ENCODE results near the gene ARPP19.

Gene ARPP19

DNA sequence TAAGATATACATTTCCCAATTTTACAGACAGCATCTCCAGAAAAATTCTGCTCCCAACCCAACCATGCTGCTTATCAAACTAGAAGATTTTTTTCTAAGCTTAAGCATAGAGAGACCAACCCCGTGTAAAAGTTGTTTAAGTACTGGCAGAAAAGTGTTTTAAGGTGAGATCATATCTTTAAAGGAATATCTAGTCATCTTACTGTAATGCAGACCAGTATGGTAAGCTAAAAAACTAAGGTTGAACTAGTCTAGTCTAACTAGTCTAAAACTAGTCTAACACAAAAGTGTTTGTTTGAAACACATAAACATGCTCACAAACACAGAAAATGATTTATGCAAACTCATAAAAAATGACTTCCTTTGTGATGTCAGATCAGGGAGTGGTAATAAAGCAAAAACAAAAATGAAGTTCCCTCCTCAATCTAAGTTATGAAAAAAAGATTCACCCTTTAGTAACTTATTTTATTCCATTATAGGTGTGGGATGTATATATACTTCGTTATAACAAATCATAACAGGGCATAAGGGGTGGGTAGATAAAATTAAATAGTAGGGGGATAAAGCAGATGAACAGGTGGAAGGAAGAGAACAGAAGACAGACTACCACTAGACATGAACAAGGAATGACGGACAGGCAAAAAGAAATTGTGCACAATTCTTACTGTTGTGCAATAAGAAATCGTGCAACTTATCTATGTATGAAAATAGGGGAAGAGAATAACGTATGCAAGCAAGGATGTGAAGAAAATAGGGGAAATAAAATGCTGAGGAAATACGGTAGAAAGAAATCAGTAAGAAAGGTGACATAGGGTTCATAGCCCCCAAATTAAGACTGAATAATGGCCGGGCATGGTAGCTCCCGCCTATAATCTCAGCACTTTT lies 50.1 kb downstream of the ARPP19 start:
- TF ChIP-seq, protein P1, sequence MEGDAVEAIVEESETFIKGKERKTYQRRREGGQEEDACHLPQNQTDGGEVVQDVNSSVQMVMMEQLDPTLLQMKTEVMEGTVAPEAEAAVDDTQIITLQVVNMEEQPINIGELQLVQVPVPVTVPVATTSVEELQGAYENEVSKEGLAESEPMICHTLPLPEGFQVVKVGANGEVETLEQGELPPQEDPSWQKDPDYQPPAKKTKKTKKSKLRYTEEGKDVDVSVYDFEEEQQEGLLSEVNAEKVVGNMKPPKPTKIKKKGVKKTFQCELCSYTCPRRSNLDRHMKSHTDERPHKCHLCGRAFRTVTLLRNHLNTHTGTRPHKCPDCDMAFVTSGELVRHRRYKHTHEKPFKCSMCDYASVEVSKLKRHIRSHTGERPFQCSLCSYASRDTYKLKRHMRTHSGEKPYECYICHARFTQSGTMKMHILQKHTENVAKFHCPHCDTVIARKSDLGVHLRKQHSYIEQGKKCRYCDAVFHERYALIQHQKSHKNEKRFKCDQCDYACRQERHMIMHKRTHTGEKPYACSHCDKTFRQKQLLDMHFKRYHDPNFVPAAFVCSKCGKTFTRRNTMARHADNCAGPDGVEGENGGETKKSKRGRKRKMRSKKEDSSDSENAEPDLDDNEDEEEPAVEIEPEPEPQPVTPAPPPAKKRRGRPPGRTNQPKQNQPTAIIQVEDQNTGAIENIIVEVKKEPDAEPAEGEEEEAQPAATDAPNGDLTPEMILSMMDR (IDR thresholded peaks at IDR 0.05; ENCODE audit: low read depth, low read length, poor library complexity, severe bottlenecking): no peak
- no peak for TF ChIP-seq EZH2phosphoT487 (IDR thresholded peaks at IDR 0.05; ENCODE audit: borderline replicate concordance, low read length)
- Histone ChIP-seq H3K9me3 (ENCODE audit: control insufficient read depth, insufficient read depth, low read length) (no peaks in the 10 kb centered on the region), H3F3A (ENCODE audit: control insufficient read depth, insufficient read depth) (no peaks in the 10 kb centered on the region), H3K9me2 (replicated peaks; ENCODE audit: control insufficient read depth, low read length) (no peaks in the 10 kb centered on the region), H3K4me1 (ENCODE audit: control insufficient read depth, low read length) (peaks cover 10% of the 10 kb centered on the region), H3K27ac (ENCODE audit: low read depth, low read length) (no peak overlapping the region), H3K27me3 (ENCODE audit: control insufficient read depth, low read length) (no peaks in the 10 kb centered on the region), H4K20me1 (ENCODE audit: control insufficient read depth, insufficient read depth, low read depth, low read length) (peaks cover 4% of the 10 kb centered on the region; the same call in 1 of the 2 replicates), H3K4me2 (ENCODE audit: low read length) (no peak overlapping the region; the same call in 1 of the 2 replicates), H3K79me2 (ENCODE audit: control insufficient read depth, low read length) (peaks cover 79% of the 10 kb centered on the region), H3K36me3 (ENCODE audit: control insufficient read depth, low read length) (no peaks in the 10 kb centered on the region), H3K4me3 (ENCODE audit: low read length) (no peak overlapping the region)

- no peaks in the 10 kb centered on the region for H3K36me3 ChIP-seq (ENCODE audit: control insufficient read depth, low read length)
- H3K9me3 ChIP-seq (ENCODE audit: control insufficient read depth, insufficient read depth, low read length): no peaks in the 10 kb centered on the region
- H3K27me3 ChIP-seq (ENCODE audit: control insufficient read depth, low read length): no peaks in the 10 kb centered on the region
- H4K20me1 ChIP-seq (ENCODE audit: control insufficient read depth, insufficient read depth, low read depth, low read length): peaks cover 4% of the 10 kb centered on the region; the same call in 1 of the 2 replicates
- peaks cover 10% of the 10 kb centered on the region for H3K4me1 ChIP-seq (ENCODE audit: control insufficient read depth, low read length)
- H3K4me2 ChIP-seq (ENCODE audit: low read length): no peak overlapping the region
- no peak for TF ChIP-seq EZH2phosphoT487 (IDR thresholded peaks at IDR 0.05; ENCODE audit: borderline replicate concordance, low read length)
- TF ChIP-seq, protein P1 (IDR thresholded peaks at IDR 0.05; ENCODE audit: low read depth, low read length, poor library complexity, severe bottlenecking): no peak
- H3K4me3 ChIP-seq (ENCODE audit: low read length): no peak overlapping the region
- H3K9me2 ChIP-seq (replicated peaks; ENCODE audit: control insufficient read depth, low read length): no peaks in the 10 kb centered on the region
- H3F3A ChIP-seq (ENCODE audit: control insufficient read depth, insufficient read depth): no peaks in the 10 kb centered on the region
- H3K79me2 ChIP-seq (ENCODE audit: control insufficient read depth, low read length): peaks cover 65% of the 10 kb centered on the region
- no peak overlapping the region for H3K27ac ChIP-seq (ENCODE audit: low read depth, low read length)
These were observed 51.8 kb downstream of the ARPP19 start for GRCh38 chr15:52517014-52517413.

DNA sequence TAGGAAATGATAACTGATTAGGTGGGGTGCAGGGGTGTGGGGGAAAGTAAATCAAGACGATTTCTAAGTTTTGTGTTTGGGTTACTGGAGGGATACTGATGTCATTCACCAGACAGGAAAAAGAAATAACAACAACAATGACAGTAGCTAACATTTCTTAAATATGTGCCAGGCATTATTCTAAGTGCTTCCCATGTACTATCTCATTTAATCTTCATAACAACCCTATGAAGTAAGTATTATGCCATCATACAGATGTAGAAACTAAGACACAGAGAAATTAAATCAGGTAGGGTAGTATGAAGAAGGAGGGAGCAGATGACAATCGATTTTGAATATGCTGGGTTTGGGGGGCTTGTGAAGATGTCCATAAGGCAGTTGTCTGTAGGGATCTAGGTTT lies 53.5 kb downstream of the ARPP19 start:
- H3K36me3 ChIP-seq (ENCODE audit: control insufficient read depth, low read length): no peaks in the 10 kb centered on the region
- H3K79me2 ChIP-seq (ENCODE audit: control insufficient read depth, low read length): peaks cover 63% of the 10 kb centered on the region
- peaks cover 10% of the 10 kb centered on the region for H3K4me1 ChIP-seq (ENCODE audit: control insufficient read depth, low read length)
- peaks cover 4% of the 10 kb centered on the region; the same call in 1 of the 2 replicates for H4K20me1 ChIP-seq (ENCODE audit: control insufficient read depth, insufficient read depth, low read depth, low read length)
- no peak overlapping the region for H3K4me3 ChIP-seq (ENCODE audit: low read length)
- no peak for TF ChIP-seq EZH2phosphoT487 (IDR thresholded peaks at IDR 0.05; ENCODE audit: borderline replicate concordance, low read length)
- TF ChIP-seq, protein P1 (IDR thresholded peaks at IDR 0.05; ENCODE audit: low read depth, low read length, poor library complexity, severe bottlenecking): no peak
- no peak overlapping the region for H3K4me2 ChIP-seq (ENCODE audit: low read length)
- no peaks in the 10 kb centered on the region for H3F3A ChIP-seq (ENCODE audit: control insufficient read depth, insufficient read depth)
- H3K9me3 ChIP-seq (ENCODE audit: control insufficient read depth, insufficient read depth, low read length): no peaks in the 10 kb centered on the region
- no peaks in the 10 kb centered on the region for H3K9me2 ChIP-seq (replicated peaks; ENCODE audit: control insufficient read depth, low read length)
- H3K27me3 ChIP-seq (ENCODE audit: control insufficient read depth, low read length): no peaks in the 10 kb centered on the region
- no peak overlapping the region for H3K27ac ChIP-seq (ENCODE audit: low read depth, low read length)
